Right cardiac atrium (tissue), 5 donors: ENCODE results near the gene PTPRN2. TPM values are rescaled to one million over a fixed set of nuclear protein-coding genes. Genes with fewer than 3 reads are reported as not detected.

Experiments
- ATAC-seq, 2 donors: fragments of 200-7000 bp; cut with Tn5 transposase; one replicate each; pipeline versions ENCODE4 v1.8.0 to v1.9.1; 2020; ENCODE audit warnings: moderate library complexity in 2 of 2, mild to moderate bottlenecking in 1 of 2
- DNase-seq, 3 donors: peaks; one replicate each; pipeline ENCODE4 v3.0.0-alpha.2; 2020
- H3K27ac ChIP-seq: one replicate; pipeline ENCODE4 v1.5.1; 2013; ENCODE audit warnings: mild to moderate bottlenecking, low read length, control low read depth, moderate library complexity
- H3K27me3 ChIP-seq: one replicate; pipeline ENCODE4 v1.6.1; 2013; ENCODE audit not compliant: control insufficient read depth, insufficient read depth
- H3K4me1 ChIP-seq: one replicate; pipeline ENCODE4 v1.6.1; 2013; ENCODE audit warnings: low read length; ENCODE audit not compliant: control insufficient read depth, insufficient read depth
- H3K4me3 ChIP-seq: one replicate; pipeline ENCODE4 v1.5.1; 2013; ENCODE audit warnings: low read length, control low read depth
- H3K9me3 ChIP-seq: one replicate; pipeline ENCODE4 v1.6.1; 2013; ENCODE audit warnings: low read length; ENCODE audit not compliant: control insufficient read depth
- WGBS: extraction: QIAGEN DNeasy Blood & Tissue Kit; methylation state at CpG from one replicate; pipeline ENCODE4 v1.1.7; 2013; 5-methylcytosine and 5-hydroxymethylcytosine counted together
- intact Hi-C, 4 donors: fragments of 100-400 bp; cut with DNase I; formaldehyde crosslinking; loops; one replicate each; pipeline versions ENCODE4 v1.11.0 to v1.14.0; 2022 to 2023
- polyA plus RNA-seq: library from polyadenylated mRNA; stranded (reverse); fragments of 200-250 nt; gene quantifications from one replicate; pipeline ENCODE4 v1.2.3, GENCODE V29; 2013
- total RNA-seq, 4 donors: library from RNA; stranded (reverse); fragmentation: NEBNext Ultra II Directional; extraction: Animal tissue kit (Norgen Biotek cat#: 25700); gene quantifications; one replicate each; pipeline ENCODE4 v1.2.1, GENCODE V29; 2021
- donor health status: healthy with polysubstance abuse.
- donor health status: DM: no; HTN: yes; CAD: no.
- donor health status: DM: no; HTN: no; CAD: no.
- donor health status: DM: no; HTN: yes; CAD: no; lungs with severe emphysema.
- donor health status: DM: yes; HTN: yes; CAD: no.

The PTPRN2 gene
- total and polyA plus RNA-seq, 5 donors: 1.5 to 3.9 (median 1.9) TPM

- intact Hi-C loops: no loop called here
- ATAC-seq (no peak), DNase-seq (no peak)
- 68% methylated on average over 9 of the region's 9 CpGs for WGBS
- Histone ChIP-seq H3K4me3 (no peak overlapping the region), H3K27ac (no peak overlapping the region), H3K4me1 (no peaks in the 10 kb centered on the region), H3K9me3 (no peaks in the 10 kb centered on the region), H3K27me3 (no peaks in the 10 kb centered on the region)
These were observed 596.3 kb downstream of the PTPRN2 start for GRCh38 chr7:157991351-157991750.

GRCh38 chr7:157990881-157991250, 596.8 kb downstream of the PTPRN2 start:
- ATAC-seq (peak in 1 of 2 donors; percentile 38), DNase-seq (no peak)
- no peak overlapping the region for H3K4me3 ChIP-seq
- no peaks in the 10 kb centered on the region for H3K9me3 ChIP-seq
- H3K4me1 ChIP-seq: no peaks in the 10 kb centered on the region
- H3K27ac ChIP-seq: no peak overlapping the region
- intact Hi-C loops: no loop called here
- 64% methylated on average over 9 of the region's 9 CpGs for WGBS
- H3K27me3 ChIP-seq: no peaks in the 10 kb centered on the region

- ATAC-seq: peak in 1 of 2 donors; percentile 35
- Histone ChIP-seq H3K9me3 (no peaks in the 10 kb centered on the region), H3K4me3 (no peak overlapping the region), H3K27me3 (no peaks in the 10 kb centered on the region), H3K4me1 (no peaks in the 10 kb centered on the region), H3K27ac (no peak overlapping the region)
- 78% methylated on average over 21 of the region's 21 CpGs for WGBS
- no peak for DNase-seq
- intact Hi-C loops: no loop called here
These were observed 597.3 kb downstream of the PTPRN2 start for GRCh38 chr7:157990226-157990880.

- Histone ChIP-seq H3K4me1 (no peaks in the 10 kb centered on the region), H3K9me3 (no peaks in the 10 kb centered on the region), H3K27me3 (no peaks in the 10 kb centered on the region), H3K27ac (no peak overlapping the region), H3K4me3 (no peak overlapping the region)
- DNase-seq (no peak), ATAC-seq (no peak)
- 68% methylated on average over 13 of the region's 13 CpGs for WGBS
- intact Hi-C loops: no loop called here
These were observed 598.0 kb downstream of the PTPRN2 start for GRCh38 chr7:157989589-157989988.

GRCh38 chr7:157987906-157988305, 599.7 kb downstream of the PTPRN2 start:
- Histone ChIP-seq H3K4me3 (no peak overlapping the region), H3K27ac (no peak overlapping the region), H3K27me3 (no peaks in the 10 kb centered on the region), H3K9me3 (no peaks in the 10 kb centered on the region), H3K4me1 (no peaks in the 10 kb centered on the region)
- ATAC-seq: no peak
- 63% methylated on average over 10 of the region's 10 CpGs for WGBS
- DNase-seq: no peak
- intact Hi-C loops: no loop called here

GRCh38 chr7:157986051-157986450, 601.6 kb downstream of the PTPRN2 start:
- no peak overlapping the region for H3K4me3 ChIP-seq
- H3K4me1 ChIP-seq: no peaks in the 10 kb centered on the region
- intact Hi-C loops: no loop called here
- H3K9me3 ChIP-seq: no peaks in the 10 kb centered on the region
- DNase-seq (no peak), ATAC-seq (no peak)
- no peaks in the 10 kb centered on the region for H3K27me3 ChIP-seq
- H3K27ac ChIP-seq: no peak overlapping the region
- whole genome bisulfite sequencing: 83% methylated on average over 12 of the region's 12 CpGs

- Histone ChIP-seq H3K27ac (no peak overlapping the region), H3K4me3 (no peak overlapping the region), H3K27me3 (no peaks in the 10 kb centered on the region), H3K4me1 (no peaks in the 10 kb centered on the region), H3K9me3 (no peaks in the 10 kb centered on the region)
- intact Hi-C loops: no loop called here
- ATAC-seq: no peak
- 85% methylated on average over 15 of the region's 15 CpGs for WGBS
- no peak for DNase-seq
These were observed 602.0 kb downstream of the PTPRN2 start for GRCh38 chr7:157985636-157986035.

GRCh38 chr7:157984423-157985163, 603.0 kb downstream of the PTPRN2 start:
- DNase-seq (no peak), ATAC-seq (no peak)
- WGBS: 81% methylated on average over 24 of the region's 25 CpGs
- Histone ChIP-seq H3K4me1 (no peaks in the 10 kb centered on the region), H3K4me3 (no peak overlapping the region), H3K9me3 (no peaks in the 10 kb centered on the region), H3K27ac (no peak overlapping the region), H3K27me3 (no peaks in the 10 kb centered on the region)
- intact Hi-C loops: no loop called here

- intact Hi-C loops: no loop called here
- H3K9me3 ChIP-seq: no peaks in the 10 kb centered on the region
- 82% methylated on average over 32 of the region's 32 CpGs for WGBS
- no peaks in the 10 kb centered on the region for H3K27me3 ChIP-seq
- DNase-seq (no peak), ATAC-seq (no peak)
- no peaks in the 10 kb centered on the region for H3K4me1 ChIP-seq
- H3K4me3 ChIP-seq: no peak overlapping the region
- H3K27ac ChIP-seq: no peak overlapping the region
These were observed 603.9 kb downstream of the PTPRN2 start for GRCh38 chr7:157983502-157984422.

- ATAC-seq (no peak), DNase-seq (no peak)
- H3K4me3 ChIP-seq: no peak overlapping the region
- intact Hi-C loops: no loop called here
- WGBS: 69% methylated on average over 5 of the region's 5 CpGs
- H3K27me3 ChIP-seq: no peaks in the 10 kb centered on the region
- H3K9me3 ChIP-seq: no peaks in the 10 kb centered on the region
- no peaks in the 10 kb centered on the region for H3K4me1 ChIP-seq
- H3K27ac ChIP-seq: no peak overlapping the region
These were observed 605.8 kb downstream of the PTPRN2 start for GRCh38 chr7:157981778-157982177.

- ATAC-seq (no peak), DNase-seq (no peak)
- H3K4me3 ChIP-seq: no peak overlapping the region
- H3K27me3 ChIP-seq: no peaks in the 10 kb centered on the region
- intact Hi-C loops: no loop called here
- WGBS: 55% methylated on average over 9 of the region's 9 CpGs
- no peaks in the 10 kb centered on the region for H3K4me1 ChIP-seq
- H3K27ac ChIP-seq: no peak overlapping the region
- no peaks in the 10 kb centered on the region for H3K9me3 ChIP-seq
These were observed 606.8 kb downstream of the PTPRN2 start for GRCh38 chr7:157980774-157981173.
